ENCODE data around the gene TSC22D3.

DNA sequence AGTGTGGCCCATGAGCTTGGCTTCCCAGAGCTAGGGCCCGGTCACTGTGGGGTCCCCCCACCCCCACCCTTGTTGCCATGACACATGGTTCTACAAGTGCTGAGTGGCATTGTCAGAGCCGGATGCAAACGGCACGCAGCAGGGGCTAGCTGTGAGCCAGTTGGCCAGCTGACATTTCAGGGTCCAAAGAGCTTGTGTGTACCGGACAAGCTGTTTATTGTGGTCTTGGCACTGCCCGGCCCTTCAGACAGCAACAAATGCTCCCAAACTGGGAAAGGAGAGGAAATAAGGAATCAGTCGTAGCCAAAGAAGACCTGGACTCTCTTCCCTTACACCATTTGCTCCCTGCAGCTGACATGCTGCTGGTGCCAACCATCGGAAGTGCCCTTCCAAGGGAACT lies 36.8 kb downstream of the TSC22D3 start:
- TF ChIP-seq, protein P1, sequence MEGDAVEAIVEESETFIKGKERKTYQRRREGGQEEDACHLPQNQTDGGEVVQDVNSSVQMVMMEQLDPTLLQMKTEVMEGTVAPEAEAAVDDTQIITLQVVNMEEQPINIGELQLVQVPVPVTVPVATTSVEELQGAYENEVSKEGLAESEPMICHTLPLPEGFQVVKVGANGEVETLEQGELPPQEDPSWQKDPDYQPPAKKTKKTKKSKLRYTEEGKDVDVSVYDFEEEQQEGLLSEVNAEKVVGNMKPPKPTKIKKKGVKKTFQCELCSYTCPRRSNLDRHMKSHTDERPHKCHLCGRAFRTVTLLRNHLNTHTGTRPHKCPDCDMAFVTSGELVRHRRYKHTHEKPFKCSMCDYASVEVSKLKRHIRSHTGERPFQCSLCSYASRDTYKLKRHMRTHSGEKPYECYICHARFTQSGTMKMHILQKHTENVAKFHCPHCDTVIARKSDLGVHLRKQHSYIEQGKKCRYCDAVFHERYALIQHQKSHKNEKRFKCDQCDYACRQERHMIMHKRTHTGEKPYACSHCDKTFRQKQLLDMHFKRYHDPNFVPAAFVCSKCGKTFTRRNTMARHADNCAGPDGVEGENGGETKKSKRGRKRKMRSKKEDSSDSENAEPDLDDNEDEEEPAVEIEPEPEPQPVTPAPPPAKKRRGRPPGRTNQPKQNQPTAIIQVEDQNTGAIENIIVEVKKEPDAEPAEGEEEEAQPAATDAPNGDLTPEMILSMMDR (conservative IDR thresholded peaks at IDR 0.05 in 1 of 2, IDR thresholded peaks at IDR 0.05 in 1 of 2; ENCODE audit: extremely low read depth in 1 of 2, insufficient read depth in 1 of 2, low read depth in 1 of 2, low read length in 2 of 2) = no peak
- no peak for TF ChIP-seq EZH2 (IDR thresholded peaks at IDR 0.05; ENCODE audit: borderline replicate concordance, low read length)
